ENCODE measurements around the gene CCNC. TPM values are rescaled to one million over a fixed set of nuclear protein-coding genes. Genes with fewer than 3 reads are reported as not detected.
"Not testable (repeated sequence)": the region's sequence is repeated elsewhere in the genome, so short reads cannot be mapped to it uniquely, and the experiment has no call there.

CCNC gene
- polyA plus RNA-seq, 2 of the 4 experiments (the other 2 are of a cell fraction) = 43.6 to 60.3 TPM

GRCh38 chr6:99604166-99605073, 36.0 kb upstream of the CCNC start:
- TF ChIP-seq ZC3H11A (IDR thresholded peaks at IDR 0.05) = no peak
- no peak for TF ChIP-seq CHD2 (IDR thresholded peaks at IDR 0.05; ENCODE audit: low read length, partially characterized antibody)
- TF ChIP-seq BHLHE40 (IDR thresholded peaks at IDR 0.05; ENCODE audit: low read depth, low read length) = no peak
- no peak for TF ChIP-seq ZNF302 (CRISPR knock-in tag; IDR thresholded peaks at IDR 0.05)
- ATAC-seq (no peak), FAIRE-seq (no peak), DNase-seq (ENCODE audit: low read depth in 1 of 2, low spot score in 1 of 2) (no peak)
- no peaks in the 10 kb centered on the region for H3K4me1 ChIP-seq
- CTCF ChIA-PET = interaction anchor here (1.2 to 2.0 kb wide), 3 partner anchors 9 to 13 kb away, joined by 4 to 10 read pairs (median 4); no protein-coding TSS in a partner anchor
- no peak overlapping the region for H3K27ac ChIP-seq
- peak overlapping the region; percentile 94 for H3K4me2 ChIP-seq
- H3K9me3 ChIP-seq = no peaks in the 10 kb centered on the region
- POLR2A ChIA-PET = no interaction called here
- H3K4me3 ChIP-seq = peak overlapping the region; percentile 46
- 82% methylated on average over 28 of the region's 31 CpGs for whole genome bisulfite sequencing (ENCODE audit: missing lambda C conversion rate)

- Histone ChIP-seq H3K4me1 (no peaks in the 10 kb centered on the region), H3K4me3 (peak overlapping the region; percentile 46), H3K9me3 (no peaks in the 10 kb centered on the region), H3K27ac (peak overlapping the region; percentile 26 to 70; a peak in 4 of 6 replicates), H3K4me2 (peak overlapping the region; percentile 94)
- CTCF ChIA-PET = interaction anchor here (1.2 to 2.0 kb wide), 3 partner anchors 10 to 265 kb away, joined by 3 to 10 read pairs (median 4); no protein-coding TSS in a partner anchor
- POLR2A ChIA-PET = no interaction called here
- no peak for TF ChIP-seq CEBPB (IDR thresholded peaks at IDR 0.05)
- no peak for TF ChIP-seq ZNF302 (CRISPR knock-in tag; IDR thresholded peaks at IDR 0.05)
- TF ChIP-seq FOSL2 (IDR thresholded peaks at IDR 0.05) = no peak
- no peak for TF ChIP-seq FOSL2 (CRISPR knock-in tag; IDR thresholded peaks at IDR 0.05)
- no peak for TF ChIP-seq EP300 (IDR thresholded peaks at IDR 0.05)
- TF ChIP-seq E2F6 (IDR thresholded peaks at IDR 0.05; ENCODE audit: borderline replicate concordance, low read depth) = peak; percentile 86
- TF ChIP-seq MAX (IDR thresholded peaks at IDR 0.05) = peak; percentile 75
- TF ChIP-seq BCL3 (IDR thresholded peaks at IDR 0.05) = no peak
- TF ChIP-seq NR3C1 (IDR thresholded peaks at IDR 0.05) = no peak
- DNase-seq (ENCODE audit: low read depth in 1 of 2, low spot score in 1 of 2) = peak; percentile 13 to 14
- ATAC-seq = peak; percentile 73 to 87
- FAIRE-seq = no peak
- WGBS (ENCODE audit: missing lambda C conversion rate) = 4% methylated on average over 22 of the region's 55 CpGs
These were observed 35.1 kb upstream of the CCNC start for GRCh38 chr6:99603421-99604165.

- no peaks in the 10 kb centered on the region for H3K9me3 ChIP-seq
- CTCF ChIA-PET = interaction anchor here (1.2 to 2.0 kb wide), 3 partner anchors 11 to 265 kb away, joined by 3 to 10 read pairs (median 4); no protein-coding TSS in a partner anchor
- ATAC-seq (peak; percentile 39 to 57; a peak in 5 of 6 replicates), FAIRE-seq (no peak), DNase-seq (ENCODE audit: low read depth in 1 of 2, low spot score in 1 of 2) (no peak)
- WGBS (ENCODE audit: missing lambda C conversion rate) = 73% methylated on average over 35 of the region's 54 CpGs
- H3K27ac ChIP-seq = peak overlapping the region in 1 of 2 experiments; percentile 70; a peak in 4 of 6 replicates
- TF ChIP-seq JUN (IDR thresholded peaks at IDR 0.05) (no peak), ZNF302 (CRISPR knock-in tag; IDR thresholded peaks at IDR 0.05) (no peak), PBX3 (IDR thresholded peaks at IDR 0.05) (no peak)
- H3K4me1 ChIP-seq = no peaks in the 10 kb centered on the region
- POLR2A ChIA-PET = no interaction called here
- H3K4me3 ChIP-seq = peak overlapping the region; percentile 46
- H3K4me2 ChIP-seq = peak overlapping the region; percentile 94
These were observed 34.3 kb upstream of the CCNC start for GRCh38 chr6:99602520-99603420.

GRCh38 chr6:99594696-99595095, 26.2 kb upstream of the CCNC start:
- DNase-seq (ENCODE audit: low read depth in 1 of 2, low spot score in 1 of 2); H3K27ac ChIP-seq; H3K4me3 ChIP-seq; H3K4me1 ChIP-seq; POLR2A ChIA-PET; ATAC-seq; H3K9me3 ChIP-seq; CTCF ChIA-PET; H3K4me2 ChIP-seq; FAIRE-seq: not testable (repeated sequence)
- WGBS (ENCODE audit: missing lambda C conversion rate) = 38% methylated on average over 8 of the region's 8 CpGs
